HUDEP-2 (cell line): ENCODE results near the gene CELA3B.
"Not testable (repeated sequence)": the region's sequence is repeated elsewhere in the genome, so short reads cannot be mapped to it uniquely, and the experiment has no call there.

Source experiments
- DNase-seq, 76 experiments: peaks; one replicate each; lab custom pipeline; 2025; ENCODE audit not compliant: unreplicated experiment in 76 of 76; lab: John Stamatoyannopoulos, UW

CELA3B gene

GRCh38 chr1:21974699-21975098 lies 2.1 kb upstream of the CELA3B start:
- not testable (repeated sequence) for DNase-seq

GRCh38 chr1:21975296-21975695 lies 1.5 kb upstream of the CELA3B start:
- not testable (repeated sequence) for DNase-seq

DNA sequence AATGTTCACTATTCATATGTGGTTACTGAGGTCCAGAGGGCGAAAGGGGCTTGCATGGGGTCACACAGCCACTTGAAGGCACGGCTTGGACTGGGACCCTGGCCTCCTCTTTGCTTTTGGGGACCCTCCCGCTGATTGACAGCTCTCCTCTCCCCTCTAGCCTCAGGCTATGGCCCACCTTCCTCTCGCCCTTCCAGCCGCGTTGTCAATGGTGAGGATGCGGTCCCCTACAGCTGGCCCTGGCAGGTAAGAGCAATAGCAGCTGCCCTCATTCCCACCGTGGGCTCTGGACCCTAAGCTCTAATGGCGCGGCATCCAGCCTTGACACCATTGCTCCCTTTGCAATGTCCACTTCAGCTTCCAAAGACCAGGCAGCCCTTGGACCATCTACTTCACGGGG lies 1.4 kb downstream of the CELA3B start:
- not testable (repeated sequence) for DNase-seq

- DNase-seq, result peak in 20 of 76 experiments; percentile 7 to 50 (median 16)
These were observed 3.8 kb downstream of the CELA3B start for GRCh38 chr1:21980515-21981220.

DNA sequence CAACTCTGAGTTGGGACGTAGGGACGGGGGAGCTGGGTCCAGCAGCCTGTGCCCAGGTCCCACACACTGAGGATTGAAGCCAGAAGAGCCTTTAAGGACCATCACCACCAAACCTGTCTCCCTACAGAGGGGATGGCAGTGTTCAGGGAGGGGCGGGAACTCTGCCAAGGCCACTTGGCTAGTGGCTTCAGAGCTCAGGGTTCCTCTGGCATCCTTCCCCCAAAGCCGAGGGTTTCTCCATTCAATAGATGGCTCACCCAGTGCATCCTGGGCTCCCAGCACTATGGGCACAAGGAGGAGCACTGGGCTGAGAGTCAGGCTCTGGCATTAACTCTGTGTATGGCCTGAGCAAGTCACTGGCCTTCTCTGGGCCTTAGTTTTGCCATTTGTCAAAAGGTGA lies 4.4 kb downstream of the CELA3B start:
- DNase-seq, result not testable (repeated sequence)

DNA sequence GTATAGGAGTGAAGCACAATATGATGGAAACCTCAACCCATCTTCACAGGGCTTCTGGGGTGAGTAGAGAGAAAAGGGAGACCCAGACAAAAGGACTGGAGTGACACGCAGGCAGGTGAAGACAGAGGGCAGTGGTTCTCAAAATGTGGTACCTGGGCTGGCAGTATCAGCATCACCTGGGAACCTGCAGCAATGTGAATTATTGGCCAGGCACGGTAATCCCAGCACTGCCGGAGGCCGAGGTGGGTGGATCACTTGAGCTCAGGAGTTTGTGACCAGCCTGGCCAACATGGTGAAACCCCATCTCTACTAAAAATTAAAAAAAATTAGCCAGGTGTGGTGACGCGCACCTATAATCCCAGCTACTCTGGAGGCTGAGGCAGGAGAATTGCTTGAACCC lies 5.3 kb downstream of the CELA3B start:
- not testable (repeated sequence) for DNase-seq

DNA sequence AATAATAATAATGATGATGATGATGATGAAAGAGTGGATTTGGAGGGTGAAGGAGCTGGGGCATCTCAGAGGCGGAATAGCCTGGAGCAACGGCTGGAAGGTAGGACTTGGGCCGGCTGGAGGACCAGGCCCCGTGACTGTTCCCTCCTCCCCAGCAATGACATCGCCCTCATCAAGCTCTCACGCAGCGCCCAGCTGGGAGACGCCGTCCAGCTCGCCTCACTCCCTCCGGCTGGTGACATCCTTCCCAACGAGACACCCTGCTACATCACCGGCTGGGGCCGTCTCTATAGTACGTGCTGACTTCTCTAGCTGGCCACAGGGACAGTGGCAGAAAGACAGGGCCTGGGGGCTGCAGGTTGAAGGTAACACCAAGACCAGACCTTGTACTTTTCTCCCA lies 6.7 kb downstream of the CELA3B start:
- not testable (repeated sequence) for DNase-seq

DNA sequence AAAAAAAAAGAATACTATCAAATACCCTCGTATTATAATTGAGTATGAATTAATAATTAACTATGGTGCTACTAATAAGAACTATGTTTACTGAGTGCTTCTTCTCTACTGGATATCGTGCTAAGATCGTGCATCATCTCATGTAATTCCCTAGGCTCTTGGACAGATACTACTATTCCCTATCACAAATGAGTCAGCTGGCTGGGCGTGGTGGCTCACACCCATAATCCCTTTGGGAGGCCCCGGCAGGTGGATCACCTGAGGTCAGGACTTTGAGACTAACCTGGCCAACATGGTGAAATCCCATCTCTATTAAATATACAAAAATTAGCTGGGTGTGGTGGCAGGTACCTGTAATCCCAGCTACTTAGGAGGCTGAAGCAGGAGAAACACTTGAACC lies 9.1 kb downstream of the CELA3B start:
- DNase-seq, result not testable (repeated sequence)

DNA sequence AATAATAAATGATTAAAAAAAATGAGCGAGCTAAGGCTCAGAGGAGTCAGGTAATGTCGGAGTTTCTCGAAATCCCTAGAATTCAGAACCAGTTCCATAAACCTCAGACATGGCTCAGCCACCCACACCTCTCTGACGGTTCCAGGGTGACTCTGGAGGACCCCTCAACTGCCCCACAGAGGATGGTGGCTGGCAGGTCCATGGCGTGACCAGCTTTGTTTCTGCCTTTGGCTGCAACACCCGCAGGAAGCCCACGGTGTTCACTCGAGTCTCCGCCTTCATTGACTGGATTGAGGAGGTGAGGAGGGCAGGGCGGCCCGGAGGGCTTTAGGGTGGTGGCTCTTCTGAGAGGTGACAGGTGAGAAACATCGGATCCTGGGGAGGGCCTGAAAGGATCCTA lies 9.6 kb downstream of the CELA3B start:
- not testable (repeated sequence) for DNase-seq

- not testable (repeated sequence) for DNase-seq
These were observed 13.0 kb downstream of the CELA3B start for GRCh38 chr1:21989672-21990393.

- not testable (repeated sequence) for DNase-seq
These were observed 15.4 kb downstream of the CELA3B start for GRCh38 chr1:21992186-21992585.

DNA sequence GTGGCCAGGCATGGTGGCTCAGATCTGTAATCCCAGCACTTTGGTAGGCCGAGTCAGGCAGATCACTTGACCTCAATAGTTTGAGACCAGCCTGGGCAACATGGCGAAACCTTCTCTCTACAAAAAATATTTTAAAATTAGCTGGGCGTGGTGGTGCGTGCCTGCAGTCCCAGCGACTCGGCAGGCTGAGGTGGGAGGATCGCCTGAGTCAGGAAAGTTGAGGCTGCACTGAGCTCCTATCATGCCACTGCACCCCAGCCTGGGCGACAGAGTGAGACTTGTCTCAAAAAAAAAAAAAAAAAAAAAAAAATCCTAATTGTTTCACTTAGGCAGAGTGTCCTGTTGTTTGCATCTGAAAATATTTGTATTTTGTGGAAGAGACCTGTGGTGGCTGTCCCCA lies 17.9 kb downstream of the CELA3B start:
- not testable (repeated sequence) for DNase-seq

- not testable (repeated sequence) for DNase-seq
These were observed 19.8 kb downstream of the CELA3B start for GRCh38 chr1:21996663-21996970.

DNA sequence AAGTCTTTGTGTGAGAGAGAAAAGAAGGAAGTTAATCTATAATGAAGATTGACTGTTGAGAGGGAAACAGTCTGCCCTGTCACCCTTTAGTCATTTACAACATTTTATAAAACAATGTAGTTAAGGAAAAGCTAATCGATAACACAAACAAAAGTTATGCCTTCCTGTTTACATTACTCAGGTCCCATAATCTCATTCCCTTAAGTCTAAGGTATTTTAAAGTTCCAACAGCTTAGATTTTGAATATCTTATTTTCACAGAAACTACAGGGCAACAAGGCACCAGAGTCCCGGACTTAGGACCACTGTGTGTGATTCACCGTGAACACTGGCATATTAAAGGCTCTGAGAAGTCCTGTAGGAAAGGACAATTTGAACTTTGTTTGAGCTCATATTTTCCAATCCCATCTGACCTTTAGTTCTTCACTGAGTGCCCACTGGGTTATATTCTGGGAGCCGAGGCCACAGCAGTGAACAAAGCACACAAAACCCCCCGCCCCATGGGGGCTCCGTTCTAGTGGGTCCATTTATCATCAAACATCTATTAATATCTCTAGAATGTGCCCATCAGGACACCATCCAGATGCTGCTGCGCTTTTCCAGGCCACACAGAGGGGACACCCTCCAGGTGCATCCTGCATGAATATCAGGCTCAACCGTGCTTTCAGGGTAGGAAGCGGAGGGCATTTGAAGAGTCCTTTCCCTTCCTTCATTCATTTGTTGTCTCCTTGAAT lies 21.2 kb downstream of the CELA3B start:
- DNase-seq, result not testable (repeated sequence)

DNA sequence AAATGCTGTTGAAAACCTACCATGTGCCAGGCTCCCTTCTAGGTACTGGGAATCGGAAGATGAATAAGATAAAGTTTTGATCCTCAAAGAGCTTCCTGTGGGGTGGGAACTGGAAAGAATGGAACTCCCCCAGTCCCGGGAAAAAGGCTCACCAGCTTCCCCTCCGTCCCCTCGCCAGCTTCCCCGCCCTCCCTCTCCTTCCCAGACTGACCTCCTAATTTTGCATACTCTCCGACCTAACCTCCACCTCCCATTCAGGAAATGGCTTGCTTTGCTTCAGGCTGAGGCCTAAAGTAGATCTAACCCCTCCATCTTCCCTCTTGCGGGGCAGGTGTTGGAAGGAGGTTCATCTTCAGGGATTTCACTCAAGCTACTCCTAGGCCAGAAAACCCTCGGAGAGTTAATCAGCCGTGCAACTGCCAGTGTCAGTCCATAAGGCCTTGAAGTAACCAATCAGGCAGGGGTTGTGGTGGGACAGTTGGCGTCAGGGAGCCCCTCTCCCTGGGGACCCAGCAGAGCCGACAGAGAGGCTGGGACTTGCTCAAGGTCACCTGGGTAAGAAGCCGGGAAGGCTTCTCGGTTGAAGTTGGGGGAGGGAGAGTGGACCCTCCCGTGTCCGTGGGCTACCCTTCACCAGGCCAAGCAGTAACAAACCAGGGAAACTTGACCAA lies 21.9 kb downstream of the CELA3B start:
- DNase-seq, result not testable (repeated sequence)

GRCh38 chr1:21999645-22000044 lies 22.8 kb downstream of the CELA3B start:
- not testable (repeated sequence) for DNase-seq

DNA sequence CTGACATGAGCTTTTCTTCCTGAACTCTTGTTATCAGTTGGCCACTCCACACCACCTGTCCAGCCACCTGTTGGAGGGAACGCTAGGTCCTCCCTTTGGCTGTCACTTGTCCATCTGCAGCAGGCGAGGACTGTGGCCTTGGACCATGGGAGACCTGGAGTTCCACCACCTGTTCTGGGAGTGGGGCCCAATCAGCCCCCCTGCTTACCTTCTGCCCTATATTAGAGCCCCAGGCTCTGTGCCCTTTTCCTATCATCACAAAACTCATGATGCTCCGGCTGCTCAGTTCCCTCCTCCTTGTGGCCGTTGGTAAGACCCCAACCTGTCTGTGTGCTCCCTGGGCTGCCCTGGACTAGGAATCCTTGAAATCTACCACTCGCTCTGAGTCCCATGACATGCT lies 24.6 kb downstream of the CELA3B start, which contains the start of gene CELA3A:
Gene CELA3A (plus strand): TSS at position 249 of the 400 bp plus-strand sequence. CDS start 18 bp downstream, at position 267.
- DNase-seq, result no peak

DNA sequence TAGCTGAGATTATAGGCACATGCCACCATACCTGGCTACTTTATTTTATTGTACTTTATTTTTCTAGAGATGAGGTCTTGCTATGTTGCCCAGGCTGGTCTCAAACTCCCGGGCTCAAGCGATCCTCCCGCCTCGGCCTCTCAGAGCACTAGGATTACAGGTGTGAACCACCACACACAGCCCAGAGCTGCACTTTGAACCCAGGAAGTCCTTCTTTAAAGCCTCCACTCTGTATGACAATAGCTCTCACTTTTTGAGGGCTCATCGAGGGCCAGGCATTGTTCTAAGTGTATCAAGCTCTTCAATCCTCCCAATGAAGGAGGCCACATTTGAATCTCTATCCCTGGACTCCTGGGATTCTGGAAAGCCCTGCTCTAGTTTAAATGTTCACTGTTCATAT lies 25.6 kb downstream of the CELA3B start:
- DNase-seq, result not testable (repeated sequence)

- DNase-seq, result not testable (repeated sequence)
These were observed 26.1 kb downstream of the CELA3B start for GRCh38 chr1:22002875-22003274.

GRCh38 chr1:22003959-22004358 lies 27.1 kb downstream of the CELA3B start:
- not testable (repeated sequence) for DNase-seq
